SK-N-MC (cell line): ENCODE data around the gene OR7G3.

Source experiments
- DNase-seq: peaks from one replicate; pipeline ENCODE4 v3.0.0-alpha.2; 2011; ENCODE audit warnings: low read depth, low spot score
- H3K27ac ChIP-seq: fragments of 200-600 bp; sonication (generic); 2 replicates; pipeline ENCODE4 v1.5.1; 2016; ENCODE audit warnings: mixed run types
- H3K36me3 ChIP-seq: fragments of 200-600 bp; sonication (generic); 2 replicates; pipeline ENCODE4 v1.6.1; 2017; ENCODE audit warnings: antibody characterized with exemption, low read length, mixed read lengths; ENCODE audit not compliant: insufficient read depth
- H3K4me3 ChIP-seq: fragments of 200-600 bp; sonication (generic); 2 replicates; pipeline ENCODE4 v1.5.1; 2016
- H3K9ac ChIP-seq: fragments of 200-600 bp; sonication (generic); 2 replicates; pipeline ENCODE4 v1.8.0; 2017; ENCODE audit warnings: mixed run types, mixed read lengths; ENCODE audit not compliant: insufficient read length
- H3K9me3 ChIP-seq: fragments of 200-600 bp; sonication (generic); 2 replicates; pipeline ENCODE4 v1.6.1; 2017; ENCODE audit warnings: low read depth, mild to moderate bottlenecking, antibody characterized with exemption, low read length, moderate library complexity, mixed read lengths
- EZH2 ChIP-seq: fragments of 200-600 bp; sonication (generic); IDR thresholded peaks from one replicate; pipeline ENCODE4 v1.6.1; 2017; ENCODE audit warnings: antibody characterized with exemption
- FOXP2 ChIP-seq: optimal IDR thresholded peaks from 2 replicates; pipeline ENCODE3; 2011; ENCODE audit warnings: mild to moderate bottlenecking, moderate library complexity; ENCODE audit not compliant: insufficient read depth; ENCODE audit errors: extremely low read length, control extremely low read depth
- POLR2AphosphoS5 ChIP-seq: IDR thresholded peaks from 2 replicates; pipeline ENCODE4 v1.6.1; 2012; ENCODE audit warnings: mild to moderate bottlenecking, low read depth, low read length, borderline replicate concordance

OR7G3 gene

GRCh38 chr19:9126900-9127405 is at the start of gene OR7G3:
TSS of gene OR7G3 (minus strand) at chr19:9126950. CDS start at chr19:9126950, 0 bp downstream.
- Histone ChIP-seq H3K4me3 (no peak within 1 kb of the TSS), H3K9ac (no peak within 1 kb of the TSS), H3K9me3 (no peaks in the 10 kb centered on the region), H3K36me3 (no peaks in the 10 kb centered on the region), H3K27ac (no peak within 1 kb of the TSS)
- TF ChIP-seq POLR2AphosphoS5 (no peak), EZH2 (no peak), FOXP2 (no peak)
- DNase-seq: no peak

GRCh38 chr19:9175326-9175725 is 48.6 kb upstream of the OR7G3 start:
- no peak for DNase-seq
- no peaks in the 10 kb centered on the region for H3K36me3 ChIP-seq
- H3K4me3 ChIP-seq: no peak overlapping the region
- no peak overlapping the region for H3K27ac ChIP-seq
- H3K9me3 ChIP-seq: no peaks in the 10 kb centered on the region
- TF ChIP-seq FOXP2 (no peak), EZH2 (no peak), POLR2AphosphoS5 (no peak)
- no peak overlapping the region for H3K9ac ChIP-seq

- TF ChIP-seq FOXP2: no peak
- TF ChIP-seq POLR2AphosphoS5: no peak
- TF ChIP-seq EZH2: no peak
Measured at GRCh38 chr19:9171393-9171991, 44.7 kb upstream of the OR7G3 start.

GRCh38 chr19:9166846-9167245 is 40.1 kb upstream of the OR7G3 start:
- TF ChIP-seq FOXP2 (no peak), EZH2 (no peak), POLR2AphosphoS5 (no peak)
- DNase-seq: no peak
- Histone ChIP-seq H3K4me3 (no peak overlapping the region), H3K36me3 (peaks cover 38% of the 10 kb centered on the region), H3K9me3 (0 out of 2 replicates have a peak, but pooled peaks cover 5% of the 10 kb centered on the region), H3K27ac (no peak overlapping the region), H3K9ac (no peak overlapping the region)

More at GRCh38 chr19:9171393-9171991, 44.7 kb upstream of the OR7G3 start:
- peaks cover 3% of the 10 kb centered on the region; the same call in 1 of the 2 replicates for H3K36me3 ChIP-seq
- H3K9me3 ChIP-seq: no peaks in the 10 kb centered on the region
- H3K9ac ChIP-seq: no peak overlapping the region
- H3K27ac ChIP-seq: no peak overlapping the region
- DNase-seq: no peak
- H3K4me3 ChIP-seq: no peak overlapping the region

- no peak overlapping the region for H3K27ac ChIP-seq
- H3K36me3 ChIP-seq: peaks cover 53% of the 10 kb centered on the region
- H3K4me3 ChIP-seq: no peak overlapping the region
- DNase-seq: no peak
- no peak overlapping the region for H3K9ac ChIP-seq
- peaks cover 10% of the 10 kb centered on the region; the same call in 1 of the 2 replicates for H3K9me3 ChIP-seq
- TF ChIP-seq FOXP2 (no peak), EZH2 (no peak), POLR2AphosphoS5 (no peak)
Measured at GRCh38 chr19:9165261-9165660, 38.5 kb upstream of the OR7G3 start.

- TF ChIP-seq EZH2 (no peak), POLR2AphosphoS5 (no peak), FOXP2 (no peak)
- Histone ChIP-seq H3K9me3 (peaks cover 28% of the 10 kb centered on the region; the same call in 1 of the 2 replicates), H3K36me3 (peaks cover 88% of the 10 kb centered on the region)
Measured at GRCh38 chr19:9161427-9161826, 34.7 kb upstream of the OR7G3 start.

GRCh38 chr19:9159891-9160290 is 33.1 kb upstream of the OR7G3 start:
- no peak overlapping the region for H3K27ac ChIP-seq
- no peak for DNase-seq
- TF ChIP-seq POLR2AphosphoS5 (no peak), EZH2 (no peak), FOXP2 (no peak)
- H3K36me3 ChIP-seq: peaks cover 97% of the 10 kb centered on the region
- peaks cover 29% of the 10 kb centered on the region; the same call in 1 of the 2 replicates for H3K9me3 ChIP-seq
- no peak overlapping the region for H3K9ac ChIP-seq
- H3K4me3 ChIP-seq: no peak overlapping the region

More at GRCh38 chr19:9161427-9161826, 34.7 kb upstream of the OR7G3 start:
- no peak for DNase-seq
- Histone ChIP-seq H3K27ac (no peak overlapping the region), H3K4me3 (no peak overlapping the region), H3K9ac (no peak overlapping the region)

DNA sequence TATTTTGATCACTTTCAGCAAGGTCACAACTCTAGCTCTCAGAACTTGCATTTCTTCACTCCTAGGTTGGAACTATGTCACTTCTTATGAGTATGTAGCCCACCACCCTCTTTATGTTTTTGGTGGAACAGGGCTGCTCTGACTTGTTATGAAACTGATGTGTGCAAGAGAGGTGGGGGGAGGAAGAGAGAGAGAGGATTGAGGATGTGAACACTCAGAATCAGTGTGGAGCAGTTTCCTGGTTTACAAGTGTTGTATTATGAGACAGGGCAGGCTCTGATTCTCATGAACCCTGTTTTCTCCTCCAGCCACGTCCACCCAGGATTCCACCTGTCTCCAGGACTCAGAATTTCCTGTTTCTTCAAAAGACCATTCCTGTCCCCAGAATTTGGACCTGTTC is 29.6 kb upstream of the OR7G3 start:
- H3K4me3 ChIP-seq: no peak overlapping the region
- DNase-seq: no peak
- peaks cover 97% of the 10 kb centered on the region for H3K36me3 ChIP-seq
- peaks cover 37% of the 10 kb centered on the region for H3K9me3 ChIP-seq
- no peak overlapping the region for H3K27ac ChIP-seq
- TF ChIP-seq FOXP2 (no peak), POLR2AphosphoS5 (no peak), EZH2 (no peak)
- H3K9ac ChIP-seq: no peak overlapping the region

DNA sequence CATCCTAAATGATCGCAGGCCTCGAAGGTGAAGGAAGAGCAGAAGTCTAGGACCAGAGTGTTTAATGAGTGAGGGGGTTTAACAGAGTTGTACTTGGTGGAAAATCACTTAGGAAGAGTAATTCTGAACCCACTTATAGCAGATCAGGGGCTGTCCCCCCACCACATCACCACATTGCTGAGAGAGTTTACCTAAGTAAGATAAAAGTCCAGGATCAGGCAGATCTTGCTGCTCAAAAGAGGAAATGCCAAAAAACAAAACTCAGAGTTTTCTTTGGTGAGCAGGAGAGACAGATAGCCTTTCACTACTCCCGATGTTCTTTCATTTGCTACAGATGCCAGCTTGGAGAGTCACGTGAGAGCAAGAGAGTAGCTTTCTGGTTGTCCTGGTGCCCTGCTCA is 28.8 kb upstream of the OR7G3 start:
- Histone ChIP-seq H3K9ac (no peak overlapping the region), H3K4me3 (no peak overlapping the region), H3K36me3 (peaks cover 97% of the 10 kb centered on the region), H3K9me3 (peaks cover 34% of the 10 kb centered on the region), H3K27ac (no peak overlapping the region)
- no peak for DNase-seq
- no peak for TF ChIP-seq FOXP2
- no peak for TF ChIP-seq POLR2AphosphoS5
- no peak for TF ChIP-seq EZH2
